HG02943 (cell line): ENCODE results near the gene SUSD2.
"Not testable (repeated sequence)": the region's sequence is repeated elsewhere in the genome, so short reads cannot be mapped to it uniquely, and the experiment has no call there.

Experiments
- ATAC-seq: cut with Tn5 transposase; IDR thresholded peaks from one replicate; pipeline ENCODE4 v1.9.1; 2021; ENCODE audit warnings: mild to moderate bottlenecking, low read depth, moderate library complexity; ENCODE audit not compliant: unreplicated experiment

The SUSD2 gene

DNA sequence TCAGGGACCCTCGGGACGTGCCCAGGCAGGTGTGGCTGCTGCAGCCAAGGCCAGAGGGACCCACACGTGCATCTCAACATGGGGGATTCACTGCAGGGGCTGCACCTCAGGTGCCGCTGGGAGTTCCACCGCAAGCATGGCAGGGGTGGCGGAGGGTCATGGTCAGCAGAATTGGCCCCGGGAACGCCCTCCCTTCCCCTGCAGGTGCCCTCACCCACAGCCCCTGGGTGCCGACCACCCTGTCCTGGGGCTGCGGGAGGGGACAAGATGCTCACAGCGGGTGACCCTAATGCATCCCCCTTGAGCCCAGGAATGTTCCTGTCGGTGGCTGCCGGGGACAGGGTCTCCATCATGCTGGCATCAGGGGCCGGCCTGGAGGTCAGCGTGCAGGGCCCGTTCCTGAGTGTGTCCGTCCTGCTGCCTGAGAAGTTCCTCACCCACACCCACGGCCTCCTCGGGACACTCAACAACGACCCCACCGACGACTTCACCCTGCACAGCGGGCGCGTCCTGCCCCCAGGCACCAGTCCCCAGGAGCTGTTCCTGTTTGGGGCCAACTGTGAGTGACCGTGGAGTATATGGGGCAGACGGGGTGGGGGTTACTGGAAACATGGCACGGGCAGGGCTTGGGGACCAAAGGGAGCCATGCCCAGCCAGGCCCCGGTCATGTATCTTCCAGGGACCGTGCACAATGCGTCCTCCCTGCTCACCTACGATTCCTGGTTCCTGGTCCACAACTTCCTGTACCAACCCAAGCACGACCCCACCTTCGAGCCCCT, 5.8 kb downstream of the SUSD2 start:
- ATAC-seq = no peak

- ATAC-seq = no peak
Measured at GRCh38 chr22:24187731-24188644, 6.7 kb downstream of the SUSD2 start.

DNA sequence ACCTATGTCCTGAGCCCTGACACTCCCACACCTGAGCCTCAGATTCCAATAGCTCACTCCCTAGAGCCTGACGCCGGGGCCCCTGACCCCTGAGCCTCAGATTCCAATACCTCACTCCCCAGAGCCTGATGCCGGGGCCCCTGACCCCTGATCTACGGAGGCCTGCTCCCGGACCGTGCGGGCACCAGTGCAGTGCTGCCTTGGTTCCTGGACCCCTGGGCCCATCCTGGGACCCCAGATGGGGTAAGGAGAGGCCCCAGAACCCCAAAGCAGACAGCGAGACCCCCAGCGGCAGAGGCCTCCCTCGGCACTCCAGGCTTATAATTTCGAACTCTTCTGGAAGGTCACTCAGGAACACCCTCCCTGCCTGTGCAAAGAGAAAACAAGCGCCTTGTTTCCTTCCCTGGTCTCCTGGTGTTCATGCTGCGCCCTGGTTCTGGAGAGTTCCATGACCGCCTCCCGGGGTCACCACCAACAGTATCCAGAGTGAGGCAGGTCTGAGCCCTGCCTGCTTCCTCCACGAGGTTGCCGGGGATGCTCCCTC, 7.5 kb downstream of the SUSD2 start:
- no peak for ATAC-seq

DNA sequence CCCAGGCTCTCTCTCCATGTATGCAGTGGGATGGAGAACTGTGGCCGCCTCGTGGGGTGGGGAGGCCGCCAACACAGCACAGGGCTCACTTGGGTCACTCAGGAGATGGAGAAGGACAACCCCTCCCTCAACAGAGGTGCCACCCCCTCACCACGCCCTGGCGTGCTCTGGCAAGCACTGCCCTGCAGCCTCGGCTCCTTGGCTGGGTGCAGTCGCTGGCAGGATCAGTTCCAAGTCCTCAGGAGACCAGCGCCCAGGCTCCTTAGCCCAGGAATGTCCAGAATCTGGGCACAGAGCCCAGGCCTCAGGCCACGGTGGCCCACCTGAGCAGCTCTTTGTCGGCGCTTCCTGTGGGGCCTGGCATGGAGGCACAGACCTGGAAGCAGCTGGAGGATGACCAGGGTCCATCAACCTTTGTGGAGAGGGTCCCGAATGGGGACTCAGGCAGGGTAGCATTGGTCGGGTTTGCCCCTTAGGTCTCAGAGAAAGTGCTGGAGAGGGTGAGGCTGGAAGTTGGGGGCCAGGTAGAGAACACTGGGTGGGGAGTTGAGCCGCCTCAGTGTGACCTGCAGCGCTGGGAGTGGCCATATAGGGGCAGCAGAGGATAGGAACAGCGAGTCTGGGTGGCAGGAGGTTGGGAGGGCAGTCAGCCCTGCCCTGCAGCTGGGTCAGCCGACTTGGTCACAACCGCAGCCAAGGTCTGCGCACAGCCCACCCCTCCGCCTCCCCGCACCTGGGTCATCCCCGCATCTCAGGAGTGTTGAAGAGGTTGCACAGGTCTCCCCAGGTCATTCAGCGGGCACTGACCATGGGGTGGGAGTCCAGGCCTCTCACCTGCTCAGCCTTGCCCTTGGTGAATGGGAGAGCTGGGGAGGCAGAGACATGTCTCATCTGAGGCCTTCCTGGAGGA, 8.2 kb downstream of the SUSD2 start:
- no peak for ATAC-seq

GRCh38 chr22:24190159-24190540, 8.9 kb downstream of the SUSD2 start:
- ATAC-seq = no peak

DNA sequence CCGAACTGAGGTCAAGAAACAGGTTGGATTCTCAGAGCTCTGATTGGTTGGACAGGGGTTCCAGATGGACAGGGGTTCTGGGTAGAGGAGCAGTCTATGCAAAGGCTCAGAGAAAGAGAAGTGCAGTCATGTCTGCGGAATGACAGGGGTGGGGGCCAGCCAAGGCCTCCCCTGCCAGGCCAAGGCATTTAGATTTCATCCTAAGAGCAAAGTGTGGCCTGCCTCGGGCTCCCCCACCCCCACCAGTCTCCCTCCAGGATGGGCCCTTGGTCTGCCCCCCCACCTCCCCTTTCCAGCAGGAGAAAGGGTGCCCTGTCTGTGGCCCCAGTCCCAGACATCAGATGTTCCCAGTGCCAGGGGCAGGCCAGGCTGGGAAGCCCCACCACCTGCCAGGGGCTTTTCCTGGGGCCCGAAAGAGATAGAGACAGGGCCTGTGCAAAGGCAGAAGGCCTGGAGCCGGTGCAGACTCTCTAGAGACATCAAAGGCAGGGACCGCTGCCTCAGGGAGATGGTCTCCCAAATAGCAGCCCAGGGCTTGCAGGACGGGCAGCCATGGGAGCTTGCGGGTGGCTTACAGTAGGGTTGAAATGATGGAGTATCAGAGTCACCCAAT, 9.4 kb downstream of the SUSD2 start:
- ATAC-seq = no peak

- ATAC-seq = no peak
Measured at GRCh38 chr22:24191381-24191841, 10.1 kb downstream of the SUSD2 start.

DNA sequence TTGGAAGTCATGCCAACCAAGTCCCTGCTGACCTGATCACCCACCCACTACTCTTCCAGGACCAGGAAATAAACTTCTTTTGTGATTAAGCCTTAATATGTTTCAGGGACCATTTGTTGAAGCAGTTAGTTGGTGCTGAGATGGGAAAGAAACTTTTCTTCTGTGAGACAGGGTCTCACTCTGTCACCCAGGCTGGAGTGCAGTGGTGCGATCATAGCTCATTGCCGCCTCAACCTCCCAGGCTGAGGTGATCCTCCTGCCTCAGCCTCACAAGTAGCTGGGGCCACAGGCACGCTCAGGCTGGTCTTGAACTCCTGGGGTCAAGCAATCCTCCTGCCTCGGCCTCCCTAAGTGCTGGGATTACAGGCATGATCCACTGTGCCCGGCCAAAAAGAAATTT, 10.6 kb downstream of the SUSD2 start:
- no peak for ATAC-seq

DNA sequence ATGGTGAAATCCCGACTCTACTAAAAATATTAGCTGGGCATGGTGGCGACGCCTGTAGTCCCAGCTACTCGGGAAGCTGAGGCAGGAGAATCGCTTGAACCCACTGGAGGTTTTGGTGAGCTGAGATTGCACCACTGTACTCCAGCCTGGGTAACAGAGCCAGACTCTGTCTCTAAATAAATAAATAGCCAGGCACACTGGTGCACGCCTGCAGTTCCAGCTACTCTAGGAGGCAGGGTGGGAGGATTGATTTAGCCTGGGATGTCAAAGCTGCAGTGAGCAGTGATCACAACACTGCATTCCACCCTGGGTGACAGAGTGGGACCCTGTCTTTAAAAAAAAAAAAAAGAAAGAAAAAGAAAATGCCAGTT, 17.4 kb downstream of the SUSD2 start:
- ATAC-seq = no peak

DNA sequence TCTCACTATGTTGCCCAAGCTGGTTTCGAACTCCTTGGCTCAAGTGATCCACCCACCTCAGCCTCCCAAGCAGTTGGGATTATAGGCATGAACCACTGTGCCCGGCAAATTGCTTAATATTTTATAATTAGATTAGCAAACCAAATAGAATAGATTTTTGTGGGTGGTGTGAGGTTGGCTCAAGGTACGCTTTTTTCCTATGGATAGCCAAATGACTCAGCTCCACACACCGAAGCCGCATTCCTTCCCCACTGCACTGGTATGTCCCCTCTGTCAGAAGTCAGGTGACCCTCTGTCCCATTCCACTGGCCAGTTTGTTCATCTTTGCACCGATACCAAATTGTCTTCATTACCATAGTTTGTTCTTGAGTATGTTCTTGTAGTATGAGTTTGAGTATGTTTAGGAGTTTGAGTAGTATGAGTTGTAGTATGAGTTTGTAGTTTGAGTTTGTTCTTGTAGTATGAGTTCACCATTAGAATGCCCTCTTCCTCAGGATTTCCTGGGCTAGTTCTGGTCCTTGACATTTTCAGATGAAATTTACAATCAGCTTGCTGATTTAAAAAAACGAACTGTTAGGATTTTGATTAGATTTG, 19.4 kb downstream of the SUSD2 start:
- ATAC-seq = no peak

GRCh38 chr22:24201681-24202614, 20.7 kb downstream of the SUSD2 start:
- no peak for ATAC-seq

- not testable (repeated sequence) for ATAC-seq
Measured at GRCh38 chr22:24203856-24204255, 22.6 kb downstream of the SUSD2 start.

GRCh38 chr22:24205438-24206195, 24.3 kb downstream of the SUSD2 start:
- ATAC-seq = no peak

GRCh38 chr22:24206460-24207263, 25.4 kb downstream of the SUSD2 start:
- not testable (repeated sequence) for ATAC-seq

DNA sequence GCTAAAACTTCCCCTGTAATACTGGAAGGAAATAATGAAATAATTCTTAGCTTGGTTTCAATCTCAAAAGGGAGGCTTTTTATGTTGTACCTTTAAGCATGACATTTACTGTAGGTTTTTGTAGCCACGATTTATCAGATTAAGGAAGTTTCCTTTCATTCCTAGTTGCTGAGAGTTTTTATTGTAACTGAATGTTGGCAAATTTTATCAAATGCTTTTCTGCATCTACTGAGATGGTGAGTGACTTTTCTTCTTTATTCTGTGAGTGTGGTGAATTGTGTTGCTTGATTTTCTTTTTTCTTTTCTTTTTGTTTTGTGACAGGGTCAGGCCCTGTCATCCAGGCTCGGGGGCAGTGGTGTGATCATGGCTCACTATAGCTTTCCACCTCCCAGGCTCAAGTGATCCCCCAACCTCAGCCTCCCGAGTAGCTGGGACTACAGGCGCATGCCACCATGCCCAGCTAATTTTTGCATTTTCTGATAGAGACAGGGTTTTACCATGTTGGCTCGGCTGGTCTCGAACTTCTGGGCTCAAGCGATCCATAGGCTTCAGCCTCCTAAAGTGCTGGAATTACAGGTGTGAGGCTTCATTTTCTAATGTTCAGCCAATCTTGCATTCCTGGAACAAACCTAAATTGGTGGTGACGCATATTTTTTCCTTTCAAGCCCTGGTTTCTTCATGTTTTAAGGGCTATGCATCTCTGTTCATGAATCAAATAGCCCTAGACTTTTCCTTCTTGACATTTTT, 26.2 kb downstream of the SUSD2 start:
- ATAC-seq = no peak
